NCI-H69 (cell line): ENCODE measurements around the gene TEX28.
A peak's percentile ranks its signal among the peaks of the same experiment; 100 is the strongest.
"Not testable (repeated sequence)": the region's sequence is repeated elsewhere in the genome, so short reads cannot be mapped to it uniquely, and the experiment has no call there.

Experiments used
- DNase-seq: peaks from one replicate; lab custom pipeline; 2025; lab: John Stamatoyannopoulos, UW

The TEX28 gene

GRCh38 chrX:154310616-154311536 lies 16.0 kb upstream of the TEX28 start:
- DNase-seq = no peak

- DNase-seq = no peak
Measured at GRCh38 chrX:154309041-154309775, 14.3 kb upstream of the TEX28 start.

GRCh38 chrX:154308108-154308946 lies 13.4 kb upstream of the TEX28 start:
- peak; percentile 37 for DNase-seq

- DNase-seq = no peak
Measured at GRCh38 chrX:154307202-154307601, 12.3 kb upstream of the TEX28 start.

GRCh38 chrX:154305541-154306205 lies 10.7 kb upstream of the TEX28 start:
- no peak for DNase-seq

- no peak for DNase-seq
Measured at GRCh38 chrX:154304846-154305245, 9.9 kb upstream of the TEX28 start.

GRCh38 chrX:154303476-154303875 lies 8.6 kb upstream of the TEX28 start:
- no peak for DNase-seq

- not testable (repeated sequence) for DNase-seq
Measured at GRCh38 chrX:154302998-154303397, 8.1 kb upstream of the TEX28 start.

GRCh38 chrX:154300816-154301215 lies 5.9 kb upstream of the TEX28 start:
- DNase-seq = no peak

- DNase-seq = no peak
Measured at GRCh38 chrX:154298312-154298711, 3.4 kb upstream of the TEX28 start.

- DNase-seq = no peak
Measured at GRCh38 chrX:154296731-154297130, 1.8 kb upstream of the TEX28 start.

GRCh38 chrX:154295664-154296310 lies 863 bp upstream of the TEX28 start, which contains the start of gene TKTL1:
Gene TKTL1 (plus strand): TSS chrX:154295795. CDS start chrX:154295860, 65 bp downstream.
- DNase-seq = no peak

GRCh38 chrX:154286406-154286805 lies 8.5 kb downstream of the TEX28 start:
- DNase-seq = not testable (repeated sequence)

- DNase-seq = not testable (repeated sequence)
Measured at GRCh38 chrX:154284489-154285338, 10.2 kb downstream of the TEX28 start.

- not testable (repeated sequence) for DNase-seq
Measured at GRCh38 chrX:154269245-154269644, 25.7 kb downstream of the TEX28 start.

GRCh38 chrX:154263072-154263471 lies 31.9 kb downstream of the TEX28 start:
- DNase-seq = not testable (repeated sequence)

GRCh38 chrX:154258711-154259110 lies 36.2 kb downstream of the TEX28 start:
- DNase-seq = not testable (repeated sequence)

GRCh38 chrX:154257282-154257681 lies 37.6 kb downstream of the TEX28 start, which contains the start of gene OPN1MW3:
Gene OPN1MW3 (plus strand): TSS chrX:154257582. CDS start chrX:154257620, 38 bp downstream.
- not testable (repeated sequence) for DNase-seq

GRCh38 chrX:154248076-154248475 lies 46.8 kb downstream of the TEX28 start:
- not testable (repeated sequence) for DNase-seq
